Measurements from ENCODE around the gene UGT1A10.

The UGT1A10 gene

GRCh38 chr2:233813236-233814055 is 177.2 kb downstream of the UGT1A10 start:
- Histone ChIP-seq H3F3A (ENCODE audit: low read depth) (no peaks in the 10 kb centered on the region), H3K9me3 (ENCODE audit: insufficient read depth, low read depth, low read length) (no peaks in the 10 kb centered on the region), H2AFZ (ENCODE audit: low read length) (no peak overlapping the region), H3K9me2 (replicated peaks; ENCODE audit: low read depth, low read length) (no peaks in the 10 kb centered on the region), H3K4me3 (ENCODE audit: low read length, poor library complexity, severe bottlenecking) (no peak overlapping the region), H3K27me3 (ENCODE audit: insufficient read depth, low read length, poor library complexity, severe bottlenecking) (no peaks in the 10 kb centered on the region), H3K9ac (ENCODE audit: low read depth, low read length, poor library complexity, severe bottlenecking) (no peak overlapping the region), H3K4me1 (ENCODE audit: insufficient read depth, low read length, poor library complexity, severe bottlenecking) (no peaks in the 10 kb centered on the region), H4K20me1 (ENCODE audit: insufficient read depth, low read length, poor library complexity, severe bottlenecking) (no peaks in the 10 kb centered on the region), H3K36me3 (ENCODE audit: insufficient read depth, low read length) (no peaks in the 10 kb centered on the region), H3K4me2 (ENCODE audit: low read depth, low read length, poor library complexity, severe bottlenecking) (no peak overlapping the region), H3K79me2 (ENCODE audit: insufficient read depth, low read length) (no peaks in the 10 kb centered on the region)
- TF ChIP-seq EZH2phosphoT487 (IDR thresholded peaks at IDR 0.05; ENCODE audit: borderline replicate concordance) (no peak), CTCF (conservative IDR thresholded peaks at IDR 0.05; ENCODE audit: low read length) (no peak)

GRCh38 chr2:233814056-233814835 is 178.0 kb downstream of the UGT1A10 start:
- no peak overlapping the region for H2AFZ ChIP-seq (ENCODE audit: low read length)
- H3K9me2 ChIP-seq (replicated peaks; ENCODE audit: low read depth, low read length), result no peaks in the 10 kb centered on the region
- no peak for TF ChIP-seq CTCF (conservative IDR thresholded peaks at IDR 0.05; ENCODE audit: low read length)
- TF ChIP-seq EZH2phosphoT487 (IDR thresholded peaks at IDR 0.05; ENCODE audit: borderline replicate concordance), result no peak

GRCh38 chr2:233815861-233816260 is 179.6 kb downstream of the UGT1A10 start:
- no peaks in the 10 kb centered on the region for H3K9me3 ChIP-seq (ENCODE audit: insufficient read depth, low read depth, low read length)
- H3K9me2 ChIP-seq (replicated peaks; ENCODE audit: low read depth, low read length), result no peaks in the 10 kb centered on the region
- no peak overlapping the region for H3K4me3 ChIP-seq (ENCODE audit: low read length, poor library complexity, severe bottlenecking)
- no peak overlapping the region for H3K4me2 ChIP-seq (ENCODE audit: low read depth, low read length, poor library complexity, severe bottlenecking)
- no peak overlapping the region for H3K9ac ChIP-seq (ENCODE audit: low read depth, low read length, poor library complexity, severe bottlenecking)
- H3F3A ChIP-seq (ENCODE audit: low read depth), result no peaks in the 10 kb centered on the region
- no peak overlapping the region for H2AFZ ChIP-seq (ENCODE audit: low read length)
- H3K36me3 ChIP-seq (ENCODE audit: insufficient read depth, low read length), result no peaks in the 10 kb centered on the region
- no peaks in the 10 kb centered on the region for H3K79me2 ChIP-seq (ENCODE audit: insufficient read depth, low read length)
- no peaks in the 10 kb centered on the region for H4K20me1 ChIP-seq (ENCODE audit: insufficient read depth, low read length, poor library complexity, severe bottlenecking)
- H3K27me3 ChIP-seq (ENCODE audit: insufficient read depth, low read length, poor library complexity, severe bottlenecking), result no peaks in the 10 kb centered on the region
- H3K4me1 ChIP-seq (ENCODE audit: insufficient read depth, low read length, poor library complexity, severe bottlenecking), result no peaks in the 10 kb centered on the region
- TF ChIP-seq CTCF (conservative IDR thresholded peaks at IDR 0.05; ENCODE audit: low read length) (no peak), EZH2phosphoT487 (IDR thresholded peaks at IDR 0.05; ENCODE audit: borderline replicate concordance) (no peak)

More at GRCh38 chr2:233814056-233814835, 178.0 kb downstream of the UGT1A10 start:
- Histone ChIP-seq H3K27me3 (ENCODE audit: insufficient read depth, low read length, poor library complexity, severe bottlenecking) (no peaks in the 10 kb centered on the region), H3K4me2 (ENCODE audit: low read depth, low read length, poor library complexity, severe bottlenecking) (no peak overlapping the region), H3K9me3 (ENCODE audit: insufficient read depth, low read depth, low read length) (no peaks in the 10 kb centered on the region), H3K36me3 (ENCODE audit: insufficient read depth, low read length) (no peaks in the 10 kb centered on the region), H3K9ac (ENCODE audit: low read depth, low read length, poor library complexity, severe bottlenecking) (no peak overlapping the region), H3K4me3 (ENCODE audit: low read length, poor library complexity, severe bottlenecking) (no peak overlapping the region), H3K4me1 (ENCODE audit: insufficient read depth, low read length, poor library complexity, severe bottlenecking) (no peaks in the 10 kb centered on the region), H3K79me2 (ENCODE audit: insufficient read depth, low read length) (no peaks in the 10 kb centered on the region), H3F3A (ENCODE audit: low read depth) (no peaks in the 10 kb centered on the region), H4K20me1 (ENCODE audit: insufficient read depth, low read length, poor library complexity, severe bottlenecking) (no peaks in the 10 kb centered on the region)

All from Loucy (cell line).